Head of caudate nucleus (tissue), 42 donors: Measurements from ENCODE around the gene NNAT.
"Not testable (repeated sequence)": the region's sequence is repeated elsewhere in the genome, so short reads cannot be mapped to it uniquely, and the experiment has no call there.

Source experiments
- DNase-seq, 42 donors: peaks; one replicate each; pipeline versions ENCODE4 v3.0.0 to v3.0.0-alpha.2; 2020 to 2021; ENCODE audit warnings: mixed read lengths in 7 of 42
- intact Hi-C: fragments of 100-400 bp; cut with DNase I; formaldehyde crosslinking; loops from one replicate; pipeline ENCODE4 v1.15.0; 2022

The NNAT gene

GRCh38 chr20:37554721-37555298, 33.8 kb downstream of the NNAT start:
- DNase-seq, intact Hi-C loops: not testable (repeated sequence)

- DNase-seq, result no peak
- intact Hi-C loops, result no loop called here
Measured at GRCh38 chr20:37556538-37556937, 35.5 kb downstream of the NNAT start.

GRCh38 chr20:37558306-37558705, 37.3 kb downstream of the NNAT start:
- intact Hi-C loops, result no loop called here
- no peak for DNase-seq

- DNase-seq, result no peak
- intact Hi-C loops, result no loop called here
Measured at GRCh38 chr20:37558779-37559178, 37.7 kb downstream of the NNAT start.

GRCh38 chr20:37559312-37560027, 38.4 kb downstream of the NNAT start:
- DNase-seq, result no peak
- intact Hi-C loops, result loop anchor here (10.0 kb wide), 1 partner anchor 435 kb away; no protein-coding TSS in a partner anchor

GRCh38 chr20:37560629-37561028, 39.6 kb downstream of the NNAT start:
- no peak for DNase-seq
- intact Hi-C loops, result loop anchor here (10.0 kb wide), 1 partner anchor 434 kb away; no protein-coding TSS in a partner anchor

- intact Hi-C loops, result loop anchor here (10.0 kb wide), 1 partner anchor 432 kb away; no protein-coding TSS in a partner anchor
- DNase-seq, result peak in 1 of 42 donors; percentile 8
Measured at GRCh38 chr20:37562695-37563480, 41.8 kb downstream of the NNAT start.

GRCh38 chr20:37564016-37564387, 43.0 kb downstream of the NNAT start:
- intact Hi-C loops, result loop anchor here (10.0 kb wide), 1 partner anchor 431 kb away; no protein-coding TSS in a partner anchor
- peak in 1 of 42 donors; percentile 17 for DNase-seq

- intact Hi-C loops, result loop anchor here (10.0 kb wide), 1 partner anchor 430 kb away; no protein-coding TSS in a partner anchor
- peak in 38 of 42 donors; percentile 10 to 81 (median 57) for DNase-seq
Measured at GRCh38 chr20:37564388-37565133, 43.5 kb downstream of the NNAT start.

GRCh38 chr20:37565134-37565811, 44.2 kb downstream of the NNAT start:
- intact Hi-C loops, result loop anchor here (10.0 kb wide), 1 partner anchor 430 kb away; no protein-coding TSS in a partner anchor
- DNase-seq, result peak in 1 of 42 donors; percentile 34

GRCh38 chr20:37566590-37567330, 45.7 kb downstream of the NNAT start:
- peak in 1 of 42 donors; percentile 20 for DNase-seq
- intact Hi-C loops, result loop anchor here (10.0 kb wide), 1 partner anchor 428 kb away; no protein-coding TSS in a partner anchor

GRCh38 chr20:37567331-37567665, 46.2 kb downstream of the NNAT start:
- DNase-seq, result peak in 2 of 42 donors; percentile 22 to 36
- intact Hi-C loops, result loop anchor here (10.0 kb wide), 1 partner anchor 428 kb away; no protein-coding TSS in a partner anchor

GRCh38 chr20:37567671-37568588, 46.9 kb downstream of the NNAT start:
- intact Hi-C loops, result loop anchor here (10.0 kb wide), 1 partner anchor 427 kb away; no protein-coding TSS in a partner anchor
- DNase-seq, result peak in 1 of 42 donors; percentile 44

- intact Hi-C loops, result no loop called here
- DNase-seq, result no peak
Measured at GRCh38 chr20:37570419-37570818, 49.4 kb downstream of the NNAT start.

GRCh38 chr20:37571033-37571432, 50.0 kb downstream of the NNAT start:
- DNase-seq, result peak in 2 of 42 donors; percentile 1 to 29
- intact Hi-C loops, result no loop called here
